Calu3 (cell line): ENCODE measurements around the gene APCDD1L. TPM values are rescaled to one million over a fixed set of nuclear protein-coding genes. Genes with fewer than 3 reads are reported as not detected.

Source experiments
- BruUV-seq: library from RNA; stranded (reverse); fragments of 400-500 nt; replicated peaks from 2 replicates; lab custom pipeline; 2021; lab: Mats Ljungman, UMichigan
- CTCF ChIA-PET: fragments of 300-600 bp; sonication (Branson Sonifier 250); formaldehyde crosslinking; loops from one replicate; lab custom pipeline; 2022; ENCODE audit warnings: antibody characterized with exemption; lab: Charles Lee
- DNase-seq: peaks from one replicate; pipeline ENCODE4 v3.0.0; 2022
- H3K27ac Mint-ChIP-seq: one replicate; pipeline ENCODE4 v1.8.0; 2022; ENCODE audit warnings: mixed read lengths; ENCODE audit not compliant: unreplicated experiment
- H3K27me3 Mint-ChIP-seq: one replicate; pipeline ENCODE4 v1.8.0; 2022; ENCODE audit warnings: mixed read lengths; ENCODE audit not compliant: unreplicated experiment
- H3K36me3 Mint-ChIP-seq: one replicate; pipeline ENCODE4 v1.8.0; 2022; ENCODE audit warnings: mild to moderate bottlenecking, moderate library complexity, mixed read lengths; ENCODE audit not compliant: insufficient read depth, unreplicated experiment
- H3K4me1 Mint-ChIP-seq: one replicate; pipeline ENCODE4 v1.8.0; 2022; ENCODE audit warnings: mild to moderate bottlenecking, low read depth, mixed read lengths; ENCODE audit not compliant: unreplicated experiment
- H3K4me3 Mint-ChIP-seq: one replicate; pipeline ENCODE4 v1.8.0; 2022; ENCODE audit warnings: mild to moderate bottlenecking, low read depth, moderate library complexity, mixed read lengths; ENCODE audit not compliant: unreplicated experiment
- H3K9me3 Mint-ChIP-seq: one replicate; pipeline ENCODE4 v1.8.0; 2022; ENCODE audit warnings: low read depth, mixed read lengths; ENCODE audit not compliant: unreplicated experiment
- CTCF ChIP-seq: fragments of 200-600 bp; IDR thresholded peaks from one replicate; pipeline ENCODE4 v1.8.0; 2022; ENCODE audit warnings: antibody characterized with exemption; ENCODE audit not compliant: unreplicated experiment
- intact Hi-C: fragments of 100-400 bp; cut with micrococcal nuclease; formaldehyde crosslinking; loops from one replicate; pipeline ENCODE4 v1.10.0; 2022; ENCODE audit not compliant: unreplicated experiment
- total RNA-seq: library from RNA; stranded (reverse); gene quantifications from 2 replicates; pipeline ENCODE4 v1.2.3, GENCODE V29; 2022

Gene APCDD1L
- total RNA-seq, 1 experiment from 2014 or later: not detected

GRCh38 chr20:58550275-58551059 is 35.3 kb upstream of the APCDD1L start:
- DNase-seq: no peak
- TF ChIP-seq CTCF: no peak
- peaks cover 98% of the 10 kb centered on the region for H3K27me3 Mint-ChIP-seq
- H3K36me3 Mint-ChIP-seq: no peaks in the 10 kb centered on the region
- H3K4me1 Mint-ChIP-seq: no peaks in the 10 kb centered on the region
- no peak overlapping the region for H3K27ac Mint-ChIP-seq
- no peak overlapping the region for H3K4me3 Mint-ChIP-seq
- no peaks in the 10 kb centered on the region for H3K9me3 Mint-ChIP-seq
- intact Hi-C loops: no loop called here
- CTCF ChIA-PET: interaction anchor here (0.7 kb wide), 1 partner anchor 211 kb away, joined by 3 read pairs; no protein-coding TSS in a partner anchor
- BruUV-seq: no TSS peak

GRCh38 chr20:58549231-58550209 is 34.3 kb upstream of the APCDD1L start:
- H3K4me1 Mint-ChIP-seq: no peaks in the 10 kb centered on the region
- no peak overlapping the region for H3K4me3 Mint-ChIP-seq
- intact Hi-C loops: no loop called here
- no peaks in the 10 kb centered on the region for H3K9me3 Mint-ChIP-seq
- BruUV-seq: no TSS peak
- CTCF ChIA-PET: interaction anchor here (0.7 kb wide), 1 partner anchor 212 kb away, joined by 3 read pairs; no protein-coding TSS in a partner anchor
- no peak for DNase-seq
- H3K36me3 Mint-ChIP-seq: no peaks in the 10 kb centered on the region
- no peak overlapping the region for H3K27ac Mint-ChIP-seq
- peaks cover 97% of the 10 kb centered on the region for H3K27me3 Mint-ChIP-seq
- no peak for TF ChIP-seq CTCF

- H3K36me3 Mint-ChIP-seq: no peaks in the 10 kb centered on the region
- no peaks in the 10 kb centered on the region for H3K9me3 Mint-ChIP-seq
- CTCF ChIA-PET: interaction anchor here (0.6 to 0.9 kb wide), 2 partner anchors 10 to 328 kb away, joined by 3 read pairs; no protein-coding TSS in a partner anchor
- peaks cover 90% of the 10 kb centered on the region for H3K27me3 Mint-ChIP-seq
- TF ChIP-seq CTCF: no peak
- BruUV-seq: no TSS peak
- no peaks in the 10 kb centered on the region for H3K4me1 Mint-ChIP-seq
- no peak overlapping the region for H3K27ac Mint-ChIP-seq
- no peak overlapping the region for H3K4me3 Mint-ChIP-seq
- DNase-seq: no peak
- intact Hi-C loops: no loop called here
These were observed 32.6 kb upstream of the APCDD1L start for GRCh38 chr20:58547623-58548475.
